Measurements from ENCODE around the gene CAMTA1. TPM values are rescaled to one million over a fixed set of nuclear protein-coding genes. Genes with fewer than 3 reads are reported as not detected.

Gene CAMTA1
- total RNA-seq, 1 donor, result 56.1 TPM

DNA sequence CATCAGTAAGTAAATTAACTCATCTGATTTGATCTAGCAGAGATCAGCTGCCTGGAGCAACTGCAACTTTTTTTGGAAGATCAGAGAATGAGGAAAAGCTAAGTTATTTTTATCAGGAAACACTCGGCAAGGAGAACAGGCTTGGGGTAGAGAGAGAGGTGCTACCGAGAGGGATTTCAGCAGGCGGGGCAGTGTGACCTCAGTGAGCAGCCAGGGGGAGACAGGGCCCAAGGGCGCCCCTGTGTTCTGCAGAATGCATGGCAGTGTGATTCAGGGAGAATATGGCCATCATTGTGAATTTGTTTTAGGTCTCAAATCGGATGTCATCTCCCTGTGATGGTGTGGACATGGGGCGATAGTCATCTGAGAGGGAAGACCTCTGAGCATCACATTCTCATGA is 501.8 kb downstream of the CAMTA1 start:
- TF ChIP-seq CTCF (IDR thresholded peaks at IDR 0.05; ENCODE audit: insufficient read depth, low read depth, low read length), result no peak
- DNase-seq (ENCODE audit: low read depth), result no peak
- H3K4me3 ChIP-seq (ENCODE audit: low read depth, low read length), result no peak overlapping the region

DNA sequence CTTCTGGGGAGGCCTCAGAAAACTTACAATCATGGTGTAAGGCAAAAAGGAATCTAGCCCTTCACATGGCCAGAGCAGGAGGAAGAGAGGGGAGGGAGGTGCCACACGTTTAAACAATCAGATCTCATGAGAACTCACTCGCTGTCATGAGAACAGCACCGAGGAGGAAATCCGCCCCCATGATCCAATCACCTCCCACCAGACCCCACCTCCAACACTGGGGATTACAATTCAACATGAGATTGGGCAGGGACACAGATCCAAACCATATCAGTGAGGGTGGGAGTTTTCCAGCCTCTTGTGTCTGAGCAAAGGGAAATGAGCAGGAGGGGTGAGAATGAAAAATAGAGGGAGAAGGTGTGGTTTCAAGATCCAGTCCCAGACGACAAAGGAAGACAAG is 503.7 kb downstream of the CAMTA1 start:
- no peak overlapping the region for H3K4me3 ChIP-seq (ENCODE audit: low read depth, low read length)
- DNase-seq (ENCODE audit: low read depth), result no peak
- no peak for TF ChIP-seq CTCF (IDR thresholded peaks at IDR 0.05; ENCODE audit: insufficient read depth, low read depth, low read length)

- H3K4me3 ChIP-seq (ENCODE audit: low read depth, low read length), result no peak overlapping the region
Observed at GRCh38 chr1:7289694-7290093, 504.4 kb downstream of the CAMTA1 start.

DNA sequence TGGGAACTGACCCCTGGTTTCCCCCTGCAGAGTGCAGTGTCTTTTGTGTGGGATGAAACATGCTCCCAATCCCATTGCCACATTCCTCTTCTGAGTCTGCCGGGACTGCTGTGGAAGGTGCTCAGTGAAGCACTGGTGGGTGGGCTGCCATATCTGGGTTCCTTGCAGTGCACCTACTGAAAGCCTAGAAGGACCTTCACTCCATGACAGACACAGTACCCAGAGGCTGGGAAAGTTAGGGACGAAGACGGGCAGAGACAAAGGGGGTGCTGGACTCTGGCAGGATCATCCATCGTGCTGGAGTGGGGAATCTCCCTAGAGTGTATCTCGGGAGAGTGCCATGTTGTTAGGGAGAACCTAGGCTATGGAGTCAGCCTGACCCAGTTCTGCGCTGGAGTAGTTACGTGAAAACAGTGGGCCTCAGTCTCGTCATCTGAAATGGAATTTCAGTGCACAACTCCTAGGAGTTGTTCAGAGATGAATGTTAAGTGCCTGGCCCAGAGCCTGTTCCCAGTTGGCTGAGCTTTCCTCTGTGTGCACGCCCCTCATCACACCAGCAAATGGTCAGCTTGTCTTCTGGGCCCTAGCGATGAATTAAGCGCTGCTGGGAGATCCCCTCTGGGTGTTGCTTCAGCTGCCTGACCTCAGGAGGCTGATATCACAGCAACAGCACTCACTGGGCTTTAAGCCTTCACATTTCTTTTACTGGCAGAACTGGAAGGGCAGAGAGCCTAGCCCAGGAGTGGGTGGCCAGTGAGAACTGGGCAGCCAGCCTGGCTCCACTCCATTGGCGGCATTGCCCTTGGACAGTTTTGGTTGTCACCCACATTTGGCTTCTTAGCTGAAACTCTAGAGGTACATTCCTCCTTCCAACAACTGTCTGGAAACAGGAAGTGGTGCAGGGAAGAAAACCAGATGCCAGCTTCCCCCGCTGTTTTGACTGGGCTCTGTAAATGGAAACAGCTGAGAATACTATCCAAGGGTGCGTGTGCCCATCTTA is 506.0 kb downstream of the CAMTA1 start:
- DNase-seq (ENCODE audit: low read depth), result peak; percentile 83
- H3K4me3 ChIP-seq (ENCODE audit: low read depth, low read length), result no peak overlapping the region
- TF ChIP-seq CTCF (IDR thresholded peaks at IDR 0.05; ENCODE audit: insufficient read depth, low read depth, low read length), result no peak

More at GRCh38 chr1:7289694-7290093, 504.4 kb downstream of the CAMTA1 start:
- TF ChIP-seq CTCF (IDR thresholded peaks at IDR 0.05; ENCODE audit: insufficient read depth, low read depth, low read length), result no peak
- DNase-seq (ENCODE audit: low read depth), result no peak

DNA sequence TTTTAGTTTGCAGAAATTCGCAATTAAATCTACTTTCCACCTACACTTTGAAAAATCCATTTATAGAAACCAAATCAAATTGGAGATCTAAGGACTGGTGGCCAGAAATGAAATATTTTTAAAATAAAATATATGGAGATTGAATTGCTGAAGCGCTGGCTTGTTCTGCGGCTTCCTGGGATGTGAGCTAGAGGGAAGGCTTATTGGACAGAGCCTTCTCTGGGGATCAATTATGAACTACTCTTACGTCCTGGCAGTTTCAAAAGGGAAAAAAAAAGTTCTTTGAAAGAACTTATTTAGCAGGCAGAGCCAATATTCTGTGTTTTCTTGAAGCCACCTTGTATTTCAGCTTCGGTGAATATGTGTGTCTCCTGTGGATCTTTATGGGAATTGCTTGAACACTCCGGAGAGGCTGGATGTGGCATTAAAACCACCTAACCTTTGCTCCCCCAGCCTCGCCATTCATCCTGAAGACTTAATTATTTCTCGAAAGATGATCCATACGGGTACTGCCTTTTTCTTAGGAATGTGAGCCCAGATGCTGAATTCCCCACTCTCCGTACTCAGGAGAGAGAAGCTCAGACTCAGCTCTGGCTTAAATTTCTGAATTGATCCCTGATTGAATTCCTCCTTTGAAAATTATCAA is 506.9 kb downstream of the CAMTA1 start:
- TF ChIP-seq CTCF (IDR thresholded peaks at IDR 0.05; ENCODE audit: insufficient read depth, low read depth, low read length), result no peak
- DNase-seq (ENCODE audit: low read depth), result no peak
- no peak overlapping the region for H3K4me3 ChIP-seq (ENCODE audit: low read depth, low read length)

DNA sequence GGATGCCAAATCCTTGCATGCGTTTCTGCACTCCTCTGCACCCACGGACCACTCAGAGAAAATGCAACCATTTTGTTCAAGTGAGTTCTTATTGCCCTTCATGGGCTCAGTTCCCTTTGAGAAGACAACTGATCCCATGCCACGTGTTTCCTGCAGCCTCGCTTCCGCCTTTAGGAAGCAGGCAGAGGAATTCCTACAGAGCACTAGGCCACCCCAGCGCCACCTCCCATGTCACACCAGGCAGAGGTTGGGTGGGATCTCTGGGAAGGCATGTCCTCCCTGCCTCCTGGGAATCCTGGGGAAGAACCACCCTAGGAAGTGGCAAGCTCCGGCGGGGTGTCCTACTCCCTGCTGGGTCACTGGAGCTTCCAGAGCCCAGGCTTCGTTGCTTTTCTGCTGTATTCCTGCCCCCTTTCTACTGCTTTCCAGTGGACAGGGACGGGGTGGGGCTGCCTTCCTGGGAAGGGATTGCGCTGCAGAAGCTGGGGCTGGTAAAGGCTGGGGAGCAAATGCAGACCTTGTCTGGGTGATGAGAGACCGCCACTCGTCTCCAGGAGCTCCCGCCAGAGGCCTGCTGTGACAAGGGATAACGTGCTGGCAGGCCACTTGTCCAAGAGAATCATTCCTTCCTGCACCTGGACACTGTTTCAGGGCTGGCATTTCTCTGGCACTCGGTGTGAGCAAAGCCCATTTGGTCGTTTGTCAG is 507.6 kb downstream of the CAMTA1 start:
- no peak for DNase-seq (ENCODE audit: low read depth)
- TF ChIP-seq CTCF (IDR thresholded peaks at IDR 0.05; ENCODE audit: insufficient read depth, low read depth, low read length), result no peak

More for the DNA sequence above, 507.6 kb downstream of the CAMTA1 start:
- no peak overlapping the region for H3K4me3 ChIP-seq (ENCODE audit: low read depth, low read length)

Data from fibroblast of villous mesenchyme (primary cell).